ENCODE data around the gene ABHD15. TPM values are rescaled to one million over a fixed set of nuclear protein-coding genes. Genes with fewer than 3 reads are reported as not detected.
A peak's percentile ranks its signal among the peaks of the same experiment; 100 is the strongest.
"Not testable (repeated sequence)": the region's sequence is repeated elsewhere in the genome, so short reads cannot be mapped to it uniquely, and the experiment has no call there.

Gene ABHD15
- polyA plus RNA-seq, 1 donor = 6.6 TPM

- DNase-seq = no peak
Measured at GRCh38 chr17:29571486-29571882, 4.6 kb upstream of the ABHD15 start.

- DNase-seq = no peak
Measured at GRCh38 chr17:29570521-29570920, 3.7 kb upstream of the ABHD15 start.

DNA sequence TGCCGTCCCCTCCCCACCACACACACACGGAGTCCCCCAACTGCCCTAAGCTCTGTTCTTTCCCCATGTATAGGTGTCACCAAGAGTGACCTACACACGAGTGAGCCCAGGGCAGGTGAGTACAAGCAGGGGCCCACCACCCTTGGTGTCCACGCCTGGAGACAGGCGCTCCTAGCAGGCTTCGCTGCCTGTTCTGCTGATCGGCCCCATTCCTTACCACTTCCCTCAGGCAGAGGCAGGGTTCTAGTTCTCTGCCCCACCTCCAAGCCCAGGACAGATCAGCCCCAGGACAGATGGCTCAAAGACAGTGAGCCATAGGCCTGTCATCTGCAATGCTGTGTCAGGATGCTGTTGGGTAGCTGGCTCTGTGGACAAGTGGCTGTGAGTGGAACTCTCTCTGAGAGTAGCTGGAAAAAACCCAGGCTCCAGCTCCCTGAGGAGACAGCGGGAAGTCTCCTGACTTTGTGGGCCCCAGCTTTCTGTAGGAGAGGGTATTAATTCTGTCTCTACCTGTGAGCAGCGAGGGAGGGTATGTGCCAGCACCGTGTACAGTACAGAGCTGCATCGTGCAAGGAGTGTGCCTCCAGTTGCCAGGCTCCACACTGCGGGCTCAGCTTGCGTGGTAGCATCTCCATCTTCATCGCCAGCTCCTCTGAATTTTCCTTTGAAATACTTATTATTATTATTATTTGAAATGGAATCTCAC lies 2.6 kb upstream of the ABHD15 start:
- no peak for DNase-seq

GRCh38 chr17:29568331-29569244 lies 1.8 kb upstream of the ABHD15 start, which contains the start of gene TP53I13:
TSS of gene TP53I13 (plus strand) at chr17:29568701. CDS start at chr17:29568759, 58 bp downstream.
- peak; percentile 80 for DNase-seq

- no peak for DNase-seq
Measured at GRCh38 chr17:29567554-29568330, 905 bp upstream of the ABHD15 start.

GRCh38 chr17:29567304-29567553 lies 392 bp upstream of the ABHD15 start:
- DNase-seq = no peak

DNA sequence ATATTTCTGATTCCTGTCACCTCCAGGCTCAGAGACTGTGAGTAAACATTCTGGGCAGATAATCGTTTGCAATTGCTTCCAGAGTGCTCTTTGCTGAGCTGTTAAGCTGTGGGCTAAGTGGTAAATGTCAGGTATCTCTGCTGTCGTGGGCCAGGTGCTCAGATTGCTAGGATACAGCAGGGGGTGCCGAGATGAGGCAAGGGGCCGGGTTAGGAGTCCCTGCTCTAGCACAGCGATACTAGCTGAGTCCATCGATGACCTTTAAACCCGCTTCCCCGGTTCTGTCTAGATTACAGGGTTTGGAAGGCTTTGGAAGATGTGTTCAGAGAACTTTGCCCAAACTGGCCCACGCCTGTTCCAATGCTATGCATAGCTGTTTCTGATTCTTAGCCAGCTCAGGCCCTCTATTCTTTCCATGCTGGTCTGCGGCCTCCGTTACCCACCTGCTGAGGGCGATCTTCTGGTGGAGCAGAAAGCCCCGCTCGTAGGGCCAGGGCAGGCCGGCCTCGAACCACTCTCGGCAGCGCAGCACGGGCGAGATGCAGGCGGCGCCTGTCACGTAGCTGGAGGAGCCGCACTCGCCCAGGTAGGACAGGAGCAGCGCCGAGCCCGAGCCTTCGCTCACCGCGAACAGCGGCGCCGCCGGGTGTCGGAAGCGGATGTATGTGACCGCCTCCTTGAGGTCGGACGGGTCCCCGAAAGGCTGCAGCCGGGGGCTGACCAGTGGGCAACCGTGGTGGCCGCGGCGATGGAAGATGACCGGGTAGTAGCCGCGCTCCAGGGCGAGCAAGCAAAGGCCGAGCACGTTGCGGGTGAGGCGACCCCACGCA lies 979 bp downstream of the ABHD15 start:
- no peak for DNase-seq

DNA sequence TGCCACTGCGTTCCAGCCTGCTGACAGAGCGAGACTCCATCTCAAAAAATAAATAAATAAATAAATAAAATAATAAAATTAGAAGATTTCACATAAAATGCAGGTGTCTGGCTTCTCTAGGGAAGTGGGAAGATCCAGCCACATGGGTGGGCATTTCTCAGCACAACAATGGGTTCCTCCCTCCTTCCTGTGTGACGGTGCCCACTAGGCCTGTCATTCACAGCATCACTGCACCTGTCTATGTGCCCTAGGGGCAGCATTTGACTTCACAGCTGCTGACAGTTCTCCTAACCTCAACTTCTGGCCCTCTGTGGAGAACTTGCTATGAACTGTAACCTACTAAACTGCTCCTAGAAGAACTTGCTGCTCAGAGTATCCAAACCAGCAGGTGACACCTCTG lies 3.0 kb downstream of the ABHD15 start:
- DNase-seq = no peak

DNA sequence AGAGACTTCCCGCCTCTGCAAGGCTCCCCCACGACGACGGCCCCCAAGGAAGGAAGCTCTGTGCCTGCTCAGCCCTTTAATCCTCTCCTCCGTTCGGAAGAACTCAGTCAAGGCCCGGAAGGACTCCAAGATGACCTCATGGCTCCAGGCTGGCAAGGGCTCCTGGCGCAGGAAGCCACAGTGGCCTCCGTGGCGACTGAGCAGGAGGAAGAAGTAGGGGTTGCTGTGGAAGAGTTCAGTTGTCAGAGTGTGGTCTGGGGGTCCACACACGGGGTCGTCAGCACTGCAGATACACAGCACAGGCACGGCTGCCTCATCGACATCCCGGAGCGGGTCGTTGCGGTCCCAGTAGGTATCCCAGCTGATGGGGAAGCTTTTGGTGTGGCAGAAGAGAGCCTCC lies 4.2 kb downstream of the ABHD15 start:
- no peak for DNase-seq

DNA sequence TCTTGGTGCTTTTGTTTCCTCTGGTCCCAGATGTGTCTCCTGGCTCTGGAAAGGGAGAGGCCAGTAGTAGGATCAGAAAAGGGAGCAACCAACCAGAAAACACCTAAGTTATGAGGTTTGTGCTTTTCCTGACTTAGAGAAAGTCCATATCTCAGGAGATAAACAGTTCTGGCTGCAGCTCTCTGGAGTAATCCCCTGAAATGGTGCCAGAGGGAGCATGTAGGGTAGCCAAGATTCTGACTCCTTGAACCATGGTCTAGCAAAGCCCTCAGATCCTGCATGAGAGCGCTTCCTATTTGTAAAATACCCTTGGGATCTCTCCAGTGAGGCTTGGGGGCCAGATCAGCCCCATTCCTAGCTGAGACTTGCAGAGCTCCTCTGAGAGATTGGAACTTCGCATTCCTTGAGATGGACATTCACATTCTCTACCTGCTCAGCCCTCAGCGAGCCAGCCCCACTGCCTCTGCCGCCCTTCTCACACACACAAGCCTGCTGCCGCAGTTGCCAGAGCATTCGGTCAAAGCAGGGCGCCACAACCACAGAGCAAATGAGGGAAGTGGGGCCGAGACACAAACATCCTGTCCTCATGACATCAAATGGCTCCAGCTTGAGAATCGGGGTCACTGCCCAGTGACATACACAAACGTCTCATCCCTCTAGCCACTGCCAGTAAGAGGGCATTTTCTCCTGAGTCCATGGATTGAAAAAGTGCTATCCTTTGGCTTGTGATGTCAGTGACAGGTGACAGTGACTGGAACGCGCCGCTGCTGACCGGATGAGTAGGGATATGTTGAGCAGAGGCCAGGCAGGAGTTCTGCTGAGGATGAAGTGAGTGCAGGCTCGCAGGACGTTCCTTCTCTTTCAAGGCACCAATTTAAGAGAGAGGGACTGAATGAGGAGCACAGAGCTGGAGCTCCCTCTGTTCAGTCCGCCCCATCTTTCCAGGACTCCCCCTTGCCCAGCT lies 5.0 kb downstream of the ABHD15 start:
- no peak for DNase-seq

- DNase-seq = no peak
Measured at GRCh38 chr17:29560316-29560715, 6.5 kb downstream of the ABHD15 start.

GRCh38 chr17:29559640-29560039 lies 7.2 kb downstream of the ABHD15 start:
- DNase-seq = no peak

DNA sequence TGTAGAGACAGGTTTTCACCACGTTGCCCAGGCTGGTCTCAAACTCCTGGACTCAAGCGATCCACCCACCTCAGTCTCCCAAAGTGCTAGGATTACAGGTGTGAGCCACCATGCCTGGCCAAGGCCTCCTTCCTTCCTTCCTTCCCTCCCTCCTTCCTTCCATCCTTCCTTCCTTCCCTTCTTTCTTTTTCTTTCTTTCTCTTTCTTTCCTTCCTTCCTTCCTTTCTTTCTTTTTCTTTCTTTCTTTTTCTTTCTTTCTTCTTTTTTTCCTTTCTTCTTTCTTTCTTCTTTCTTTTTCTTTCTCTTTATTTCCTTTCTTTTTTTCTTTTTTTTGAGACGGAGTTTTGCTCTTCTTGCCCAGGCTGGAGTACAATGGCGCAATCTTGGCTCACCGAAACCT lies 8.7 kb downstream of the ABHD15 start:
- not testable (repeated sequence) for DNase-seq

DNA sequence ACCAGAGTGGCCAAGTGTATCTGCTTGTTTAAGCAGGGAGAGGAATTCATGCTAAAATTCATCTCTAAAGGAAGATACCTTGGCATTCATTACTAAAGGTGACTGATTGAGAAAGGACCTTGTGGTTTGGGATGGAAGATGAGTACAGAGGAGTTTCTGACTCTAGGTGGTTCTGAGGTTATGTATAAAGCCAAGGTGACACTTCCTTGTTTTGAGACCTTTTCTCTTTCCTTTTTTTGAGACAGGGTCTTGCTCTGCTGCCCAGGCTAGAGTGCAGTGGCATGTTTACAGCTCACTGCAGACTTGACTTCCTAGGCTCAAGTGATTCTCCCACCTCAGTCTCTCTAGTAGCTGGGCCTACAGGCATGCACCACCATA lies 9.1 kb downstream of the ABHD15 start:
- DNase-seq = no peak

- no peak for DNase-seq
Measured at GRCh38 chr17:29557085-29557738, 9.6 kb downstream of the ABHD15 start.

- DNase-seq = no peak
Measured at GRCh38 chr17:29555840-29556239, 11.0 kb downstream of the ABHD15 start.

- no peak for DNase-seq
Measured at GRCh38 chr17:29549177-29549923, 17.5 kb downstream of the ABHD15 start.

DNA sequence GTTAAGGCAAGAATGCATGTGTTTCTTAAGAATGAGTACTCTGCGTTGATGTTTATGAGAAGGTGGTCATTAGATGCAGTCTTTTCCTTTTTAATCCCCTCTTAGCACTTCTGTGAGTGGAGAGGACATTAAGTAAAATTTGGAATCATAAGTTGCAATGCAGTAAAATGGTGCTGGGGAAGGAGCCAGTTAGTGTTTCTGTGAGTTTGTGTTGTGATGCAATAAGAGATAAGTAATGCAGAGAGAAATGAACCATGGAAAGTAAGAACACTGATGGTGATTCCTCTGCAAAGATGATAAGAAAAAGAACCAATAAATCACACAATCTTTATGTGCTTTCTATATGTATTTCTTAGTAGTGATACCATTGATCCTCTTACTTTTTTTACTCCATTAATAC lies 20.0 kb downstream of the ABHD15 start:
- no peak for DNase-seq

DNA sequence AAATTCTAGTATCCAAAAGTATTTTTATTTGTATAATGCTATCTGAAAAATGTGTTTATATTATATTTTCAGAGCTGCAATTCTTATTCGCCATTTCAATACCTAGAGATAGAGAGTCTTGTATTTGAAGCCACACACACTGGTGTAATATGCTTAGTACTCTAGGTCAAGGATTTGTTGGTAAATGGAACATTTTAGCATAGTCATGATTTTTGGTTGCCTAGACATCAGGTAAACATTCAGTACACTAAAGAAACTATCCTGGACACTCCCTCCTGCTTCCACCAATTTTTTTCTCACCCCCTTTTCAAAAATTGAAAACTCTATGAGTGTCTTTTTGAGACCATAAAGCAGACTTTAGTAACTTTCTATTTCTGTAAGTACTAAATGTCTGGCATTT lies 20.8 kb downstream of the ABHD15 start:
- no peak for DNase-seq
